Mucosa of stomach (tissue), 1 donor: Measurements from ENCODE around the gene COL16A1.

Source experiments
- H3K27me3 ChIP-seq: one replicate; pipeline ENCODE4 v1.7.0; 2013; ENCODE audit warnings: mild to moderate bottlenecking, low read length; ENCODE audit not compliant: control insufficient read depth, insufficient read depth
- H3K36me3 ChIP-seq: one replicate; pipeline ENCODE4 v1.7.0; 2013; ENCODE audit warnings: low read length; ENCODE audit not compliant: control insufficient read depth, insufficient read depth
- H3K4me1 ChIP-seq: one replicate; pipeline ENCODE4 v1.7.0; 2013; ENCODE audit warnings: mild to moderate bottlenecking, low read length; ENCODE audit not compliant: control insufficient read depth, insufficient read depth
- H3K4me3 ChIP-seq: one replicate; pipeline ENCODE4 v1.7.0; 2013; ENCODE audit warnings: low read length
- H3K9ac ChIP-seq: one replicate; pipeline ENCODE4 v1.7.0; 2013; ENCODE audit warnings: mild to moderate bottlenecking, low read length, moderate library complexity
- H3K9me3 ChIP-seq: one replicate; pipeline ENCODE4 v1.7.0; 2013; ENCODE audit warnings: mild to moderate bottlenecking, low read length, moderate library complexity; ENCODE audit not compliant: control insufficient read depth
- donor health status: Pancreatic carcinoma.

Gene COL16A1

GRCh38 chr1:31646259-31646960, 57.4 kb downstream of the COL16A1 start:
- H3K27me3 ChIP-seq: no peaks in the 10 kb centered on the region
- H3K9me3 ChIP-seq: no peaks in the 10 kb centered on the region
- H3K4me1 ChIP-seq: peaks cover 16% of the 10 kb centered on the region
- no peak overlapping the region for H3K4me3 ChIP-seq
- H3K9ac ChIP-seq: no peak overlapping the region
- H3K36me3 ChIP-seq: no peaks in the 10 kb centered on the region

GRCh38 chr1:31645274-31645568, 58.6 kb downstream of the COL16A1 start:
- Histone ChIP-seq H3K9me3 (no peaks in the 10 kb centered on the region), H3K4me1 (peaks cover 16% of the 10 kb centered on the region), H3K27me3 (no peaks in the 10 kb centered on the region), H3K4me3 (peak overlapping the region; percentile 76), H3K9ac (peak overlapping the region; percentile 85), H3K36me3 (no peaks in the 10 kb centered on the region)

DNA sequence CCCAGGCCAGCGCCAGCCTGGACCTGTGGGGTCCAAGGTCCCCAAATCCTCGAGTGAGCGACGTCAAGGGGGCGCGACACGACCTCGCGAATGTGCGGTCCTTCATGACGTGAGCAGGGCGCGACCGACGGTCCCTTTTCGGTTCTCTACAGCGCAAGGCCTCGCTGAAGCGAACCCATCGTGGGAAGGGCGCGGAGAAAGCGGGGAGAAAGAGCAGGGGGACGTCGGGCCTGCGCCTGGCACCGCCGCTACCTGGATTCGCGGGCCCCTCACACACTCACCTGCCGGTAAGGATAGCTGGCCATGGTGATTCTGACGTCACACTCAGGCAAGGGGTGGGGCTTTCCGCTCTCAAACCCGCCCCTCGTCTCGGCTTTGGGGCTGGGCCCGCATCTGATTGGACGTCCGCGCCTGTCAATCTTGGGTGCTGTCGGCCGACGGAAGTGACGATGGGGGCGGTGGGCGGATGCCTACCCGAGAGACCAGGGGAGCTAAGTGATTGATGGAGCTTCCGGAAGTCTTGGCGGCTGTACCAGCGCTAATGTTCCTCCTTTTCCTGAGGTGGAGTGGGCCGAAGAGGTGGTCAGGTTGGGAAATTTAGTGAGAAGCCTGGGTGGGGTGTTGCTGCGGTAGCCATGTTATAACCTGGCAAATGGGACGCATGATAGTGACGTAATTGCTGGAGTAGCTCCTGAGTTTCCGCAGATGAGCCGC, 59.1 kb downstream of the COL16A1 start, which contains the start of gene PEF1:
Gene PEF1, minus strand, starts transcription at position 317 of the 714 bp plus-strand sequence. Its CDS starts 12 bp downstream, at position 305.
- H3K4me1 ChIP-seq: peaks cover 16% of the 10 kb centered on the region
- H3K9me3 ChIP-seq: no peaks in the 10 kb centered on the region
- peak within 1 kb of the TSS; percentile 76 for H3K4me3 ChIP-seq
- peak within 1 kb of the TSS; percentile 85 for H3K9ac ChIP-seq
- H3K27me3 ChIP-seq: no peaks in the 10 kb centered on the region
- no peaks in the 10 kb centered on the region for H3K36me3 ChIP-seq

- H3K9ac ChIP-seq: peak overlapping the region; percentile 85
- peaks cover 16% of the 10 kb centered on the region for H3K4me1 ChIP-seq
- no peaks in the 10 kb centered on the region for H3K9me3 ChIP-seq
- peak overlapping the region; percentile 76 for H3K4me3 ChIP-seq
- no peaks in the 10 kb centered on the region for H3K36me3 ChIP-seq
- H3K27me3 ChIP-seq: no peaks in the 10 kb centered on the region
These were observed 59.7 kb downstream of the COL16A1 start for GRCh38 chr1:31643976-31644559.

DNA sequence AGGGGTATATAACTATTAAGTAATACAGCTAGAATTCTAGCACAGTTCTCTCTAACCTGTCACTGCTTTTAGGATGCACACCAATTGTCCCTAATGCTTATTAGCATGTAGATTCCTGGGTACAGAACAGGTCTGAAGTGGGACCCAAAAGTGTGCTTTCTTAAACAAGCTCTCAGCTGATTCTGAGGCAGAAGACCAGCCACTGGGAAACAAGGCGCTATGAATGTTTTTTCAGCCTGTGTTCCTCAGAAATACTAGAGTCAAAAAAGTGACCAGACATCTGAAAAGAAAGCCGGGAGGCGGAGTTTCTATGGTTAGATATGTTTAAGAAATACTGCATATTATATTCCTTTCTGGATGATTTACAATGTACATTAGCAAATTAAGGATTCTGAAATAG, 60.9 kb downstream of the COL16A1 start:
- H3K36me3 ChIP-seq: no peaks in the 10 kb centered on the region
- H3K9me3 ChIP-seq: no peaks in the 10 kb centered on the region
- H3K4me1 ChIP-seq: peaks cover 26% of the 10 kb centered on the region
- no peak overlapping the region for H3K9ac ChIP-seq
- no peak overlapping the region for H3K4me3 ChIP-seq
- H3K27me3 ChIP-seq: no peaks in the 10 kb centered on the region

DNA sequence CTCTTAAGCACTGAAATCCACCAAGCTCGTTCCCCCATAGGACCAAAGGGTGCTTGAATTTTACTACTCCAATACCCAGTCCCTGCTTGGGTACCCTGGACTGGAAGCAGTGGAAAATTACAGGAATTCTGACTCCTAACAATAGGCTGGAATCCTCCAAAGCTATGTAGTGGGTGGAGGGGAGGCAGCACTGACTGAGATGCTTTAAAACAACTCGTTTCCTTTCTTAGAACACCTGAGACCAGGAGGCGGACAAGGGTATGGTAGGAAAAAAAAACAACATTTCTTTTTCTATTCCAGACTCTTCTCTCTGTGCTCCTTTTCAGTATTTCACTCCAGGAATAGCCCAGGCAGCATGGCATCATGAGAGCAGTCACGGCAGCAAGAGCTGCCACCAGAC, 61.5 kb downstream of the COL16A1 start:
- Histone ChIP-seq H3K27me3 (no peaks in the 10 kb centered on the region), H3K36me3 (no peaks in the 10 kb centered on the region), H3K9me3 (no peaks in the 10 kb centered on the region), H3K4me1 (peaks cover 29% of the 10 kb centered on the region), H3K4me3 (no peak overlapping the region), H3K9ac (no peak overlapping the region)

DNA sequence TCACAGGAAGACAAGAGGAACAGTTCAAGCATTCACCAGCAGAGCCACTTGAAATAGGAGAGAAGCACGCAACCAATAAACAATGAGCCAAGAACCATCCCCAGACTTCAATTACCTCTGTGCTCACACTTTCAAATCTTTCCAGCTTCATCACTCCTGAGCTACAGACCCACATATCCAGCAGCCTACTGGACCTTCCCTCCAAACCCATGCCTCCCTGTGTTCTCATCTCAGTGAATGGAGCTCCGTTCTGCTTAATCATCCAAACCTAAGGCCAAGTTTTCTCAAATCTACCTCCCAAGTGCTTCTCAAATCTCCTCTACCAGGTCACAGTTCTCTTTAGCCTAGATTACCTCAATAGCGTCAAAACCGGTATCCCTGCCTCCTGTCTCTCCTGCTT, 62.9 kb downstream of the COL16A1 start:
- H3K9me3 ChIP-seq: no peaks in the 10 kb centered on the region
- no peaks in the 10 kb centered on the region for H3K36me3 ChIP-seq
- peaks cover 29% of the 10 kb centered on the region for H3K4me1 ChIP-seq
- H3K27me3 ChIP-seq: no peaks in the 10 kb centered on the region
- H3K9ac ChIP-seq: no peak overlapping the region
- no peak overlapping the region for H3K4me3 ChIP-seq

DNA sequence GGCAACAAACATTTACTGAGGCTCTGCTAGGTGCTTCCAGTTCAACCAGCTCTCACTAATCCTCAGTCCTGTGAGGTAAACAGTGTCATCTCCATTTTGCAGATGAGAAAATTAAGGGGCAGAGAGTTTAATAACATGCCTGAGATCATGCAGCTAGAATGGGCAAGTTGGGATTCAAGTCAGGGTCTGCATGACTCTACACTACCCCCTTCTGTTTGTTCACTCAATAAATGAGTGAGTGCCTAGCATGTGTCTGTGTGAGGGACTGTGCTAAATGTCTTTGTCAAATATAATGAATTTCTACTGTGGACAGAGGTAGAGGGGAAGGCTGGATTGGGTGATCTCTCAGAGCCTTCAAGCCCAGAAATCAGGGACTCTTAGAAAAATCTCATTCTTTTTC, 63.6 kb downstream of the COL16A1 start:
- Histone ChIP-seq H3K9me3 (no peaks in the 10 kb centered on the region), H3K36me3 (no peaks in the 10 kb centered on the region), H3K4me3 (no peak overlapping the region), H3K27me3 (no peaks in the 10 kb centered on the region), H3K9ac (no peak overlapping the region), H3K4me1 (peaks cover 24% of the 10 kb centered on the region)

DNA sequence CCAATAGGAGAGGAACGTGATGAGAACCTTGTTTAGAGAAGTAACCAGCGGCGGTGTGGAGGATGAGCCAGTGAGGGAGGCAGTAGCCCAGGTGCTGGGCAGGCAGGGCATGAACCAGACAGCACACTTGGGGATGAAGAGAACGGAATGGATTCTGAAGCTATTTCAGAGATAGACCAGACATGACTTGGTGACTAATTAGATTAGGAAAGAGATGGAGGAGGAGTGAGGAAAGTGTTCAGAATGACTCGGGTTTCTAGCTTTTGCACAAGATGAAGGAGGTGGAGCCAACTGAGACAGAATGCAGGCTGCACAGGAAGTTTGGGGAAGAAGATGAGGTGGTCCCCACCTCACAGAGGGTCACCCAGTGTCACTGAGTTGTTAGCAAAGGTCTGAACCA, 64.3 kb downstream of the COL16A1 start:
- H3K9me3 ChIP-seq: no peaks in the 10 kb centered on the region
- H3K4me1 ChIP-seq: peaks cover 24% of the 10 kb centered on the region
- no peaks in the 10 kb centered on the region for H3K36me3 ChIP-seq
- no peak overlapping the region for H3K4me3 ChIP-seq
- no peaks in the 10 kb centered on the region for H3K27me3 ChIP-seq
- no peak overlapping the region for H3K9ac ChIP-seq

GRCh38 chr1:31637915-31638673, 65.7 kb downstream of the COL16A1 start:
- Histone ChIP-seq H3K9me3 (no peaks in the 10 kb centered on the region), H3K4me3 (no peak overlapping the region), H3K4me1 (peaks cover 13% of the 10 kb centered on the region), H3K27me3 (no peaks in the 10 kb centered on the region), H3K9ac (no peak overlapping the region), H3K36me3 (no peaks in the 10 kb centered on the region)

- Histone ChIP-seq H3K4me1 (peaks cover 10% of the 10 kb centered on the region), H3K4me3 (no peak overlapping the region), H3K9me3 (no peaks in the 10 kb centered on the region), H3K27me3 (no peaks in the 10 kb centered on the region), H3K9ac (no peak overlapping the region), H3K36me3 (peaks cover 16% of the 10 kb centered on the region)
These were observed 70.7 kb downstream of the COL16A1 start for GRCh38 chr1:31633117-31633516.

GRCh38 chr1:31632649-31633048, 71.2 kb downstream of the COL16A1 start:
- Histone ChIP-seq H3K9me3 (no peaks in the 10 kb centered on the region), H3K27me3 (no peaks in the 10 kb centered on the region), H3K9ac (no peak overlapping the region), H3K4me1 (peaks cover 10% of the 10 kb centered on the region), H3K4me3 (no peak overlapping the region), H3K36me3 (peaks cover 16% of the 10 kb centered on the region)
